Measurements from ENCODE around the gene ACAP3. TPM values are rescaled to one million over a fixed set of nuclear protein-coding genes. Genes with fewer than 3 reads are reported as not detected.
A peak's percentile ranks its signal among the peaks of the same experiment; 100 is the strongest.

Gene ACAP3
- total RNA-seq, 1 donor from 2014 or later: 105 TPM

GRCh38 chr1:1312450-1313314 lies 5.0 kb upstream of the ACAP3 start:
- no peak overlapping the region for H3K4me3 ChIP-seq
- H3K27ac ChIP-seq: no peak overlapping the region
- DNase-seq (ENCODE audit: low spot score in 2 of 2): no peak
- intact Hi-C loops (cut with DNase I): no loop called here
- H3K4me1 ChIP-seq: peaks cover 0 to 14% of the 10 kb centered on the region in 2 donors
- no peaks in the 10 kb centered on the region for H3K9me3 ChIP-seq
- H3K36me3 ChIP-seq: peaks cover 50 to 63% of the 10 kb centered on the region in 2 donors
- TF ChIP-seq CTCF (IDR thresholded peaks at IDR 0.05): no peak
- H3K27me3 ChIP-seq: no peaks in the 10 kb centered on the region

GRCh38 chr1:1311107-1312104 lies 3.7 kb upstream of the ACAP3 start:
- peaks cover 46 to 60% of the 10 kb centered on the region in 2 donors for H3K36me3 ChIP-seq
- no peaks in the 10 kb centered on the region for H3K9me3 ChIP-seq
- H3K4me1 ChIP-seq: peaks cover 8 to 23% of the 10 kb centered on the region in 2 donors
- no peaks in the 10 kb centered on the region for H3K27me3 ChIP-seq
- H3K4me3 ChIP-seq: no peak overlapping the region
- H3K27ac ChIP-seq: no peak overlapping the region
- no peak for DNase-seq (ENCODE audit: low spot score in 2 of 2)
- intact Hi-C loops (cut with DNase I): no loop called here
- no peak for TF ChIP-seq CTCF (IDR thresholded peaks at IDR 0.05)

- Histone ChIP-seq H3K9me3 (no peaks in the 10 kb centered on the region), H3K4me3 (no peak overlapping the region), H3K4me1 (peaks cover 15 to 31% of the 10 kb centered on the region in 2 donors), H3K27me3 (no peaks in the 10 kb centered on the region), H3K27ac (peak overlapping the region in 1 of 2 donors; percentile 95), H3K36me3 (peaks cover 46 to 54% of the 10 kb centered on the region in 2 donors)
- intact Hi-C loops (cut with DNase I): no loop called here
- no peak for TF ChIP-seq CTCF (IDR thresholded peaks at IDR 0.05)
- DNase-seq (ENCODE audit: low spot score in 2 of 2): no peak
Observed at GRCh38 chr1:1310476-1311053, 2.8 kb upstream of the ACAP3 start.

GRCh38 chr1:1310109-1310385 lies 2.3 kb upstream of the ACAP3 start:
- peaks cover 19 to 37% of the 10 kb centered on the region in 2 donors for H3K4me1 ChIP-seq
- peak in 1 of 3 experiments; percentile 5 for TF ChIP-seq CTCF (IDR thresholded peaks at IDR 0.05)
- H3K9me3 ChIP-seq: no peaks in the 10 kb centered on the region
- intact Hi-C loops (cut with DNase I): no loop called here
- H3K4me3 ChIP-seq: no peak overlapping the region
- H3K27ac ChIP-seq: peak overlapping the region; percentile 95
- DNase-seq (ENCODE audit: low spot score in 2 of 2): no peak
- peaks cover 43 to 52% of the 10 kb centered on the region in 2 donors for H3K36me3 ChIP-seq
- no peaks in the 10 kb centered on the region for H3K27me3 ChIP-seq

Measured in ascending aorta (tissue), 2 donors.